B cell (primary cell): Measurements from ENCODE around the gene GRID1. TPM values are rescaled to one million over a fixed set of nuclear protein-coding genes. Genes with fewer than 3 reads are reported as not detected.

Source experiments
- ATAC-seq: fragments of 200-7000 bp; cut with Tn5 transposase; one replicate; pipeline ENCODE4 v1.10.0; 2021; ENCODE audit warnings: low read depth, mild to moderate bottlenecking, moderate number of reproducible peaks, moderate library complexity
- CTCF ChIA-PET: fragments of 350-600 bp; sonication (Branson Sonifier 250); formaldehyde crosslinking; loops from one replicate; lab custom pipeline; 2021; ENCODE audit warnings: antibody characterized with exemption, inconsistent platforms; lab: Charles Lee
- POLR2A ChIA-PET: fragments of 350-600 bp; sonication (Branson Sonifier 250); formaldehyde crosslinking; loops from one replicate; lab custom pipeline; 2021; ENCODE audit warnings: antibody characterized with exemption; lab: Charles Lee
- DNase-seq: peaks from one replicate; pipeline ENCODE4 v3.0.0; 2013
- H2AFZ ChIP-seq: 2 replicates; pipeline ENCODE4 v1.6.1; 2012; ENCODE audit warnings: mild to moderate bottlenecking, low read depth, low read length; ENCODE audit not compliant: insufficient read depth, poor library complexity, severe bottlenecking
- H3K27ac ChIP-seq, 2 donors: 1 replicate in 1 of 2; 2 replicates in 1 of 2; pipeline ENCODE4 v1.5.1; 2012 to 2013; ENCODE audit warnings: low read length in 2 of 2, mild to moderate bottlenecking in 2 of 2, moderate library complexity in 1 of 2
- H3K27me3 ChIP-seq, 4 experiments: fragments of 200-600 bp in 1 of 4; sonication (generic) in 1 of 4; replicated peaks in 1 of 4; 1 replicate in 2 of 4; 2 replicates in 2 of 4; pipeline versions ENCODE4 v1.6.1 to v1.7.0; 2013 to 2016; ENCODE audit warnings: low read length in 3 of 4, mild to moderate bottlenecking in 2 of 4, mixed read lengths in 1 of 4, moderate library complexity in 1 of 4; ENCODE audit not compliant: insufficient read depth in 4 of 4, control insufficient read depth in 3 of 4; ENCODE audit errors: control extremely low read depth in 1 of 4
- H3K36me3 ChIP-seq, 2 experiments: replicated peaks in 1 of 2; 1 replicate in 1 of 2; 2 replicates in 1 of 2; pipeline versions ENCODE4 v1.6.1 to v1.7.1; 2013; ENCODE audit warnings: low read length in 1 of 2; ENCODE audit not compliant: insufficient read depth in 2 of 2, control insufficient read depth in 1 of 2; ENCODE audit errors: control extremely low read depth in 1 of 2, extremely low read depth in 1 of 2
- H3K4me1 ChIP-seq, 2 donors: fragments of 200-600 bp in 1 of 2; sonication (generic) in 1 of 2; 1 replicate in 1 of 2; 2 replicates in 1 of 2; pipeline versions ENCODE4 v1.5.1 to v1.6.1; 2013 to 2017; ENCODE audit warnings: low read length in 2 of 2; ENCODE audit not compliant: control insufficient read depth in 2 of 2, insufficient read depth in 2 of 2
- H3K4me2 ChIP-seq: replicated peaks from 2 replicates; pipeline ENCODE3; 2012; ENCODE audit warnings: mild to moderate bottlenecking, low read depth, low read length; ENCODE audit not compliant: poor library complexity, severe bottlenecking
- H3K4me3 ChIP-seq, 5 experiments: fragments of 200-600 bp in 1 of 5; sonication (generic) in 1 of 5; 1 replicate in 3 of 5; 2 replicates in 2 of 5; pipeline versions ENCODE4 v1.5.1 to v1.7.0; 2011 to 2016; ENCODE audit warnings: low read length in 4 of 5, mild to moderate bottlenecking in 4 of 5, low read depth in 2 of 5, control low read depth in 1 of 5, moderate library complexity in 1 of 5; ENCODE audit not compliant: insufficient read depth in 1 of 5; ENCODE audit errors: control extremely low read depth in 1 of 5, extremely low read depth in 1 of 5
- H3K79me2 ChIP-seq: fragments of 200-600 bp; sonication (generic); one replicate; pipeline ENCODE4 v1.6.0; 2016; ENCODE audit warnings: low read length; ENCODE audit not compliant: control insufficient read depth, insufficient read depth
- H3K9ac ChIP-seq: fragments of 200-600 bp; sonication (generic); 2 replicates; pipeline ENCODE4 v1.6.1; 2017; ENCODE audit warnings: mild to moderate bottlenecking, low read length, moderate library complexity
- H3K9me3 ChIP-seq, 3 donors: one replicate each; pipeline versions ENCODE4 v1.6.1 to v1.7.1; 2013; ENCODE audit warnings: low read length in 2 of 3; ENCODE audit not compliant: control insufficient read depth in 2 of 3, insufficient read depth in 1 of 3; ENCODE audit errors: control extremely low read depth in 1 of 3
- H4K20me1 ChIP-seq: 2 replicates; pipeline ENCODE4 v1.6.0; 2012; ENCODE audit warnings: mild to moderate bottlenecking, low read length; ENCODE audit not compliant: insufficient read depth, control insufficient read depth, poor library complexity, severe bottlenecking
- H3K27ac Mint-ChIP-seq: one replicate; pipeline ENCODE4 v1.8.0; 2021; ENCODE audit warnings: mixed read lengths
- H3K27me3 Mint-ChIP-seq: one replicate; pipeline ENCODE4 v1.8.0; 2021; ENCODE audit warnings: mixed read lengths
- H3K4me1 Mint-ChIP-seq: one replicate; pipeline ENCODE4 v1.8.0; 2021; ENCODE audit warnings: mixed read lengths
- H3K4me3 Mint-ChIP-seq: one replicate; pipeline ENCODE4 v1.8.0; 2021; ENCODE audit warnings: mixed read lengths
- H3K9me3 Mint-ChIP-seq: one replicate; pipeline ENCODE4 v1.8.0; 2022; ENCODE audit warnings: mixed read lengths; ENCODE audit not compliant: insufficient read depth
- EZH2 ChIP-seq: IDR thresholded peaks from 2 replicates; pipeline ENCODE4 v1.6.1; 2012; ENCODE audit warnings: borderline replicate concordance, low read depth, mild to moderate bottlenecking, moderate library complexity, low read length; ENCODE audit not compliant: insufficient read depth, poor library complexity, severe bottlenecking
- WGBS: methylation state at CpG from one replicate; pipeline ENCODE4 v1.1.5; 2013; ENCODE audit warnings: missing lambda C conversion rate; ENCODE audit not compliant: insufficient coverage; 5-methylcytosine and 5-hydroxymethylcytosine counted together
- intact Hi-C: fragments of 100-400 bp; cut with micrococcal nuclease; formaldehyde crosslinking; loops from one replicate; pipeline ENCODE4 v1.10.0; 2022
- polyA plus RNA-seq: library from polyadenylated mRNA; depleted of rRNA; stranded (reverse); fragments of >200 nt; gene quantifications from 2 replicates; pipeline ENCODE4 v1.2.3, GENCODE V29; 2012
- total RNA-seq, 2 donors: library from RNA; stranded (reverse); fragments of 120-200 nt in 1 of 2; gene quantifications; 1 replicate in 1 of 2; 2 replicates in 1 of 2; pipeline versions ENCODE4 v1.2.3 to v1.2.4, GENCODE V29; 2013 to 2022
- TF ChIP-seq, protein P1 (sequence below): fragments of 200-600 bp; IDR thresholded peaks from one replicate; pipeline ENCODE4 v1.8.0; 2022; ENCODE audit warnings: antibody characterized with exemption, mild to moderate bottlenecking

The GRID1 gene
- total and polyA plus RNA-seq, 2 donors (not counting 1 experiment from before 2014, with no cell fraction given), result not detected

DNA sequence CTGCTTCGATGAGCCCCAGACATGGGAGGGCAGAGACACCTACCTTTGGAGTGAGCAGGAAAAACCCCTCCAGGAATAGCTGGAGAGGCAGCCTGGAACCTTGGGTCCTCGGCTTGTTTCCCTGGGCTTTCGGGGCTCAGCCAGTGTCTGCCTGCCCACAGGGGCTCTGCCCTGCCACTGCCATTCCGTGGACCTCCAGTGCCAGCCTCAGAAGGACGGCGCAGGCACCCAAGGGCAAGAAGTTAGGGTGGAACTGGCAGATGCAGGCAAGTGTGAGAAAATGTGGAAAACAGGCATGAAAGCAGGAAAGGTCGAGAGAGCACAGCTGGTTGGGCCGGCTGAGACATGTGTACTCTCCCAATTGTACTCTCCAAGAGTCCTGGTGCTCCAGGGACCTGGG lies 281.5 kb downstream of the GRID1 start:
- Histone ChIP-seq H3K4me3 (no peak overlapping the region), H4K20me1 (no peaks in the 10 kb centered on the region), H3K9me3 (peaks cover 0 to 3% (median 0%) of the 10 kb centered on the region in 3 donors), H3K79me2 (no peaks in the 10 kb centered on the region), H3K4me1 (no peaks in the 10 kb centered on the region), H2AFZ (no peak overlapping the region), H3K27me3 (peaks cover 0 to 17% (median under 1%) of the 10 kb centered on the region in 4 experiments), H3K9ac (no peak overlapping the region), H3K36me3 (no peaks in the 10 kb centered on the region), H3K27ac (no peak overlapping the region), H3K4me2 (no peak overlapping the region)
- ChIA-PET CTCF (no interaction called here), POLR2A (no interaction called here)
- ATAC-seq (no peak), DNase-seq (no peak)
- H3K9me3 Mint-ChIP-seq, result no peaks in the 10 kb centered on the region
- H3K4me1 Mint-ChIP-seq, result no peaks in the 10 kb centered on the region
- WGBS, result 82% methylated on average over 5 of the region's 8 CpGs
- peaks cover 48% of the 10 kb centered on the region for H3K27me3 Mint-ChIP-seq
- intact Hi-C loops, result no loop called here
- TF ChIP-seq, protein P1, sequence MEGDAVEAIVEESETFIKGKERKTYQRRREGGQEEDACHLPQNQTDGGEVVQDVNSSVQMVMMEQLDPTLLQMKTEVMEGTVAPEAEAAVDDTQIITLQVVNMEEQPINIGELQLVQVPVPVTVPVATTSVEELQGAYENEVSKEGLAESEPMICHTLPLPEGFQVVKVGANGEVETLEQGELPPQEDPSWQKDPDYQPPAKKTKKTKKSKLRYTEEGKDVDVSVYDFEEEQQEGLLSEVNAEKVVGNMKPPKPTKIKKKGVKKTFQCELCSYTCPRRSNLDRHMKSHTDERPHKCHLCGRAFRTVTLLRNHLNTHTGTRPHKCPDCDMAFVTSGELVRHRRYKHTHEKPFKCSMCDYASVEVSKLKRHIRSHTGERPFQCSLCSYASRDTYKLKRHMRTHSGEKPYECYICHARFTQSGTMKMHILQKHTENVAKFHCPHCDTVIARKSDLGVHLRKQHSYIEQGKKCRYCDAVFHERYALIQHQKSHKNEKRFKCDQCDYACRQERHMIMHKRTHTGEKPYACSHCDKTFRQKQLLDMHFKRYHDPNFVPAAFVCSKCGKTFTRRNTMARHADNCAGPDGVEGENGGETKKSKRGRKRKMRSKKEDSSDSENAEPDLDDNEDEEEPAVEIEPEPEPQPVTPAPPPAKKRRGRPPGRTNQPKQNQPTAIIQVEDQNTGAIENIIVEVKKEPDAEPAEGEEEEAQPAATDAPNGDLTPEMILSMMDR, result no peak
- TF ChIP-seq EZH2, result no peak
- no peak overlapping the region for H3K4me3 Mint-ChIP-seq
- no peak overlapping the region for H3K27ac Mint-ChIP-seq

DNA sequence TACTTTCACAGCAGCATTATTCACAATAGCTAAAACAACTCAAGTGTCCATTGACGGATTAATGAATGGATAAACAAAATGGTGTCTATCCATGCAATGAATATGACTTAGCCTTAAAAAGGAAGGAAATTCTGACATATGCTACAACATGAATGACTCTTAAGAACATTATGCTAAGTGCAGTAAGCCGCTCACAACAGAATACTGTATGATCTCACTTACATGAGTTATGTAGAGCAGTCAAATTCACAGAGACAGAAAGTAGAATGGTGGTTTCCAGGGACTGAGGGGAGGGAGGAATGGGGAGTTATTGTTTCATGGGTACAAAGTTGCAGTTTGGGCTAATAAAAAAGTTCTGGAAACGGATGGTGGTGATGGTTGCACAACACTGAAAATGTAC lies 282.0 kb downstream of the GRID1 start:
- Mint-ChIP-seq H3K9me3 (no peaks in the 10 kb centered on the region), H3K4me1 (no peaks in the 10 kb centered on the region), H3K4me3 (no peak overlapping the region), H3K27me3 (peaks cover 50% of the 10 kb centered on the region), H3K27ac (no peak overlapping the region)
- no peak overlapping the region for H3K27ac ChIP-seq
- ChIA-PET CTCF (no interaction called here), POLR2A (no interaction called here)
- H3K9ac ChIP-seq, result no peak overlapping the region
- no peaks in the 10 kb centered on the region for H3K79me2 ChIP-seq
- TF ChIP-seq EZH2, result no peak
- TF ChIP-seq, protein P1, result no peak
- no peaks in the 10 kb centered on the region for H4K20me1 ChIP-seq
- H3K4me3 ChIP-seq, result no peak overlapping the region
- WGBS, result 60% methylated on average over 1 of the region's 3 CpGs
- no peak overlapping the region for H3K4me2 ChIP-seq
- no peak for ATAC-seq
- no peaks in the 10 kb centered on the region for H3K36me3 ChIP-seq
- intact Hi-C loops, result no loop called here
- DNase-seq, result no peak
- no peak overlapping the region for H2AFZ ChIP-seq
- peaks cover 0 to 3% (median 0%) of the 10 kb centered on the region in 3 donors for H3K9me3 ChIP-seq
- peaks cover 0 to 17% (median under 1%) of the 10 kb centered on the region in 4 experiments for H3K27me3 ChIP-seq
- no peaks in the 10 kb centered on the region for H3K4me1 ChIP-seq
